GM23338 (cell line): ENCODE data around the gene EEF2K. TPM values are rescaled to one million over a fixed set of nuclear protein-coding genes. Genes with fewer than 3 reads are reported as not detected.

Experiments used
- ATAC-seq: fragments of 200-7000 bp; cut with Tn5 transposase; 3 replicates; pipeline ENCODE4 v1.9.1; 2020
- DNase-seq: peaks from one replicate; pipeline ENCODE4 v3.0.0-alpha.2; 2015; ENCODE audit warnings: low spot score
- H2AFZ ChIP-seq: fragments of 200-600 bp; sonication (generic); 2 replicates; pipeline ENCODE4 v1.8.0; 2016; ENCODE audit warnings: antibody characterized with exemption, mild to moderate bottlenecking, moderate library complexity
- H3F3A ChIP-seq: fragments of 200-600 bp; sonication (generic); replicated peaks from 2 replicates; pipeline ENCODE4 v1.8.0; 2017; ENCODE audit warnings: antibody characterized with exemption, mixed run types, low read depth
- H3K27ac ChIP-seq: fragments of 200-600 bp; sonication (generic); 2 replicates; pipeline ENCODE4 v1.6.1; 2016; ENCODE audit warnings: low read depth
- H3K27me3 ChIP-seq: fragments of 200-600 bp; sonication (generic); 2 replicates; pipeline ENCODE4 v1.8.0; 2016; ENCODE audit warnings: mild to moderate bottlenecking, mixed run types, moderate library complexity; ENCODE audit not compliant: insufficient read depth
- H3K36me3 ChIP-seq: fragments of 200-600 bp; sonication (generic); 2 replicates; pipeline ENCODE4 v1.8.0; 2016; ENCODE audit warnings: mild to moderate bottlenecking; ENCODE audit not compliant: insufficient read depth
- H3K4me1 ChIP-seq: fragments of 200-600 bp; sonication (generic); 2 replicates; pipeline ENCODE4 v1.8.0; 2016; ENCODE audit warnings: mild to moderate bottlenecking, moderate library complexity; ENCODE audit not compliant: insufficient read depth
- H3K4me2 ChIP-seq: fragments of 200-600 bp; sonication (generic); 2 replicates; pipeline ENCODE4 v1.7.1; 2017; ENCODE audit warnings: mixed run types
- H3K4me3 ChIP-seq: fragments of 200-600 bp; sonication (generic); 2 replicates; pipeline ENCODE4 v1.6.1; 2016; ENCODE audit warnings: mixed run types
- H3K79me2 ChIP-seq: fragments of 200-600 bp; sonication (generic); replicated peaks from 2 replicates; pipeline ENCODE4 v1.8.0; 2017; ENCODE audit warnings: mild to moderate bottlenecking; ENCODE audit not compliant: insufficient read depth
- H3K9me2 ChIP-seq: fragments of 200-600 bp; sonication (generic); 2 replicates; pipeline ENCODE4 v1.8.0; 2017; ENCODE audit not compliant: insufficient read depth
- H4K20me1 ChIP-seq: fragments of 200-600 bp; sonication (generic); replicated peaks from 2 replicates; pipeline ENCODE4 v1.8.0; 2017; ENCODE audit warnings: mild to moderate bottlenecking; ENCODE audit not compliant: insufficient read depth
- H3K27ac Mint-ChIP-seq: 2 replicates; pipeline ENCODE4 v1.8.0; 2020; ENCODE audit warnings: inconsistent platforms, mild to moderate bottlenecking, moderate library complexity, mixed read lengths
- H3K27me3 Mint-ChIP-seq: 3 replicates; pipeline ENCODE4 v1.8.0; 2022; ENCODE audit warnings: low read depth, mild to moderate bottlenecking, moderate library complexity, mixed read lengths, inconsistent platforms; ENCODE audit not compliant: insufficient read depth, poor library complexity
- H3K36me3 Mint-ChIP-seq: 3 replicates; pipeline ENCODE4 v1.8.0; 2021; ENCODE audit warnings: low read depth, mild to moderate bottlenecking, inconsistent platforms, moderate library complexity, mixed read lengths
- H3K4me1 Mint-ChIP-seq: 3 replicates; pipeline ENCODE4 v1.8.0; 2020; ENCODE audit warnings: mild to moderate bottlenecking, inconsistent platforms, mixed read lengths
- H3K4me3 Mint-ChIP-seq: 3 replicates; pipeline ENCODE4 v1.8.0; 2021; ENCODE audit warnings: moderate library complexity, mild to moderate bottlenecking, inconsistent platforms, mixed read lengths
- H3K9me3 Mint-ChIP-seq: 3 replicates; pipeline ENCODE4 v1.8.0; 2020; ENCODE audit warnings: moderate library complexity, mild to moderate bottlenecking, inconsistent platforms, mixed read lengths
- CREB1 ChIP-seq: fragments of 250-450 bp; sonication (Bioruptor Pico); IDR thresholded peaks from 2 replicates; pipeline ENCODE4 v1.5.0; 2020; ENCODE audit warnings: low read depth, mild to moderate bottlenecking, moderate library complexity
- CTCF ChIP-seq, 2 experiments: fragments of 200-600 bp in 1 of 2; sonication (generic) in 1 of 2; conservative IDR thresholded peaks; 2 replicates each; pipeline versions ENCODE4 v1.5.1 to v1.6.1; 2016 to 2017; ENCODE audit warnings: antibody characterized with exemption in 2 of 2, low read depth in 2 of 2, mild to moderate bottlenecking in 2 of 2, moderate library complexity in 1 of 2
- ETS1 ChIP-seq: IDR thresholded peaks from 2 replicates; pipeline ENCODE4 v1.6.1; 2016; ENCODE audit warnings: antibody characterized with exemption
- JUNB ChIP-seq: IDR thresholded peaks from one replicate; pipeline ENCODE4 v1.6.1; 2016; ENCODE audit warnings: antibody characterized with exemption; ENCODE audit not compliant: unreplicated experiment
- NANOG ChIP-seq: IDR thresholded peaks from 2 replicates; pipeline ENCODE4 v1.6.1; 2016; ENCODE audit warnings: antibody characterized with exemption, borderline replicate concordance
- STAT1 ChIP-seq: IDR thresholded peaks from one replicate; pipeline ENCODE4 v1.6.1; 2016; ENCODE audit warnings: antibody characterized with exemption; ENCODE audit not compliant: unreplicated experiment
- ZNF462 ChIP-seq: fragments of 250-450 bp; sonication (Bioruptor Pico); IDR thresholded peaks from 2 replicates; pipeline ENCODE4 v1.5.0; 2020; ENCODE audit warnings: mild to moderate bottlenecking, moderate library complexity
- polyA plus RNA-seq: library from polyadenylated mRNA; unstranded; fragments of >200 nt; fragmentation: Nextera tagmentation; extraction: Ambion mirVana; gene quantifications from 2 replicates; pipeline ENCODE4 v1.2.1, GENCODE V29; 2016
- total RNA-seq: library from RNA; depleted of rRNA; stranded (reverse); fragments of >200 nt; shearing (Covaris generic); gene quantifications from 2 replicates; pipeline ENCODE4 v1.2.3, GENCODE V29; 2014

Gene EEF2K
- total and polyA plus RNA-seq, 2 experiments from 2014 or later: 5.4 to 23.9 TPM

GRCh38 chr16:22285080-22285479 is 79.0 kb downstream of the EEF2K start (continued):
- TF ChIP-seq ZNF462 (CRISPR knock-in tag) (no peak), CREB1 (no peak)

GRCh38 chr16:22291020-22291419 is 84.9 kb downstream of the EEF2K start:
- H3K79me2 ChIP-seq: no peaks in the 10 kb centered on the region
- no peaks in the 10 kb centered on the region for H3K9me2 ChIP-seq
- Mint-ChIP-seq H3K9me3 (no peaks in the 10 kb centered on the region), H3K36me3 (no peaks in the 10 kb centered on the region; the same call in 2 of the 3 replicates), H3K27me3 (no peaks in the 10 kb centered on the region), H3K27ac (peak overlapping the region; percentile 96; the same call in 1 of the 2 replicates), H3K4me1 (peaks cover 15% of the 10 kb centered on the region), H3K4me3 (no peak overlapping the region)
- no peaks in the 10 kb centered on the region for H3K27me3 ChIP-seq
- no peak overlapping the region for H3K4me2 ChIP-seq
- no peak overlapping the region for H2AFZ ChIP-seq
- no peak for ATAC-seq
- H3K4me3 ChIP-seq: no peak overlapping the region
- DNase-seq: no peak
- H4K20me1 ChIP-seq: no peaks in the 10 kb centered on the region
- 0 out of 2 replicates have a peak, but pooled peaks cover 5% of the 10 kb centered on the region for H3F3A ChIP-seq
- no peak overlapping the region for H3K27ac ChIP-seq
- peaks cover 17% of the 10 kb centered on the region for H3K4me1 ChIP-seq
- H3K36me3 ChIP-seq: no peaks in the 10 kb centered on the region
- TF ChIP-seq ZNF462 (CRISPR knock-in tag) (no peak), STAT1 (no peak), CTCF (conservative IDR thresholded peaks at IDR 0.05; ENCODE audit: low read depth in 2 of 2) (no peak), JUNB (no peak), ETS1 (no peak), NANOG (no peak)
